ENCODE data around the gene CELF2. TPM values are rescaled to one million over a fixed set of nuclear protein-coding genes. Genes with fewer than 3 reads are reported as not detected.

Gene CELF2
- total RNA-seq, 2 experiments from 2014 or later: 197 to 205 TPM

DNA sequence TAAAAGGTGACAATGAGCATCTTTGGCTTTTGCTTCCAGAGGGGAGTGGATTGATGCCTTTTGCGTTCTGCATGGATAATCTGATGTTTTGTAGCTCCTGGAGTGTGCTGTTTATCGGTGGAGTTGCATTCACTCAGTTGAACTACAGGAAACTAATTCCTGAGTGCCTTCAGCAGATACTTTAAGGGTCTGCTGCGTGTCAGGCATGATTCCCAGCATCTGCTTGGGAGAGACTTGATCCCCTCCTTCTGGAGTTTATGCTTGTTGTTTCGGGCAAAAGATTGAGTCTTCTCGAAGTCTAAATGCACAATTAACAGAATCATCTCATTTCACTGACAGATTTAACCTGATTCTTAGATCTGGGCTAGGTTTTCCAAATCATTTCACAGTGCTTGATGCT, 46.2 kb downstream of the CELF2 start:
- ATAC-seq (ENCODE audit: poor library complexity) (no peak), DNase-seq (no peak)
- Histone ChIP-seq H3K4me3 (ENCODE audit: low read length) (no peak overlapping the region), H3K4me1 (ENCODE audit: insufficient read depth, low read length) (no peaks in the 10 kb centered on the region), H3K27me3 (ENCODE audit: control insufficient read depth in 1 of 2, insufficient read depth in 2 of 2, low read length in 2 of 2) (no peaks in the 10 kb centered on the region), H3K9me3 (ENCODE audit: control insufficient read depth in 1 of 2, insufficient read depth in 1 of 2, low read length in 2 of 2) (no peaks in the 10 kb centered on the region), H3K27ac (ENCODE audit: low read depth in 1 of 2, low read length in 2 of 2) (no peak overlapping the region), H3K36me3 (ENCODE audit: insufficient read depth, low read length) (no peaks in the 10 kb centered on the region)
- H3K27ac Mint-ChIP-seq: no peak overlapping the region
- TF ChIP-seq, protein P1, sequence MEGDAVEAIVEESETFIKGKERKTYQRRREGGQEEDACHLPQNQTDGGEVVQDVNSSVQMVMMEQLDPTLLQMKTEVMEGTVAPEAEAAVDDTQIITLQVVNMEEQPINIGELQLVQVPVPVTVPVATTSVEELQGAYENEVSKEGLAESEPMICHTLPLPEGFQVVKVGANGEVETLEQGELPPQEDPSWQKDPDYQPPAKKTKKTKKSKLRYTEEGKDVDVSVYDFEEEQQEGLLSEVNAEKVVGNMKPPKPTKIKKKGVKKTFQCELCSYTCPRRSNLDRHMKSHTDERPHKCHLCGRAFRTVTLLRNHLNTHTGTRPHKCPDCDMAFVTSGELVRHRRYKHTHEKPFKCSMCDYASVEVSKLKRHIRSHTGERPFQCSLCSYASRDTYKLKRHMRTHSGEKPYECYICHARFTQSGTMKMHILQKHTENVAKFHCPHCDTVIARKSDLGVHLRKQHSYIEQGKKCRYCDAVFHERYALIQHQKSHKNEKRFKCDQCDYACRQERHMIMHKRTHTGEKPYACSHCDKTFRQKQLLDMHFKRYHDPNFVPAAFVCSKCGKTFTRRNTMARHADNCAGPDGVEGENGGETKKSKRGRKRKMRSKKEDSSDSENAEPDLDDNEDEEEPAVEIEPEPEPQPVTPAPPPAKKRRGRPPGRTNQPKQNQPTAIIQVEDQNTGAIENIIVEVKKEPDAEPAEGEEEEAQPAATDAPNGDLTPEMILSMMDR (IDR thresholded peaks at IDR 0.05): no peak
- no peaks in the 10 kb centered on the region for H3K4me1 Mint-ChIP-seq (ENCODE audit: low read depth)
- H3K4me3 Mint-ChIP-seq: no peak overlapping the region
- CTCF ChIA-PET: no interaction called here
- no peaks in the 10 kb centered on the region for H3K36me3 Mint-ChIP-seq (ENCODE audit: low read depth)
- no peaks in the 10 kb centered on the region for H3K9me3 Mint-ChIP-seq
- no peaks in the 10 kb centered on the region for H3K27me3 Mint-ChIP-seq
- POLR2A ChIA-PET: no interaction called here
- intact Hi-C loops (cut with DNase I, micrococcal nuclease): no loop called here

DNA sequence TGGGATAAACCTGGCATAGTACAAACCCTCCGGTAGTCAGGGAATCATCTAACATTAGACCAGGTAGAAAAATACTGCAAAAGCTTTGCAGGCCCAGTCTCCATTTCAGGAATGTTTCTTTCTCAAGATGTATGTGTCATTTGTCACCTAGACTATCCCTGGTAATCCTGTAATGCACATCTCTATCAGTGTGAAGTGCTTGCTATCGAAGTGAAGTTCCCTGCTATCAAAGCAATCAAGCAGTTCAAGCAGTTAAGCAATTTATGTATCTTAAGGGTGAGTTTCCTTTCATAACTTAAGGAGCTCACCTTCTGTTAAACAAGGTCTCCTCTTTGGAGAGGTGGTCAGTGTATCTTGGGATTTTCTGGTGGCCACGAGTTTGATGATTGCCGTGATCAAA, 47.2 kb downstream of the CELF2 start:
- DNase-seq: no peak
- Histone ChIP-seq H3K9me3 (ENCODE audit: control insufficient read depth in 1 of 2, insufficient read depth in 1 of 2, low read length in 2 of 2) (no peaks in the 10 kb centered on the region), H3K4me1 (ENCODE audit: insufficient read depth, low read length) (no peaks in the 10 kb centered on the region), H3K27me3 (ENCODE audit: control insufficient read depth in 1 of 2, insufficient read depth in 2 of 2, low read length in 2 of 2) (no peaks in the 10 kb centered on the region), H3K27ac (ENCODE audit: low read depth in 1 of 2, low read length in 2 of 2) (no peak overlapping the region), H3K36me3 (ENCODE audit: insufficient read depth, low read length) (no peaks in the 10 kb centered on the region), H3K4me3 (ENCODE audit: low read length) (no peak overlapping the region)
- no peak for ATAC-seq (ENCODE audit: poor library complexity)
- H3K36me3 Mint-ChIP-seq (ENCODE audit: low read depth): no peaks in the 10 kb centered on the region
- H3K4me1 Mint-ChIP-seq (ENCODE audit: low read depth): no peaks in the 10 kb centered on the region
- no peaks in the 10 kb centered on the region for H3K27me3 Mint-ChIP-seq
- ChIA-PET CTCF (no interaction called here), POLR2A (no interaction called here)
- no peaks in the 10 kb centered on the region for H3K9me3 Mint-ChIP-seq
- H3K4me3 Mint-ChIP-seq: no peak overlapping the region
- TF ChIP-seq, protein P1 (IDR thresholded peaks at IDR 0.05): no peak
- intact Hi-C loops (cut with DNase I, micrococcal nuclease): no loop called here
- no peak overlapping the region for H3K27ac Mint-ChIP-seq

DNA sequence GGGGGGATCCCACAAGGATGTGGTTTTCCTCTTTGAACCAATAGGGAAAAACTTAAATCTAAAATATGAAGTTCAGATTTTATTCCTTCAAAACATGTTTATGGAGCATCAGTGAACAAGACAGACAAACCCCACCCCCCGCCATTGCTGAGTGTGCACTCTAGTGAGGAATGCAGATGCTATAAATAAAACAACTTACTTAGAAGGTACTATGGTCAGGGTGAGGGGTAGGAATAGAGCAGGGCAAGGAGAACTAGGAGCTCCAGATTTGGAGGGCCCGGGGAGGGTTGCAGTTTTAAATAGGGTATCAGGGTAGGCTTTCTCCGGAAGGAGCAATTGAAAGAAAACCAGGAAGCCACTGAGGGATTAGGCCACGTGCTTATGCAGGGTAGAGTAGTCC, 47.9 kb downstream of the CELF2 start:
- Histone ChIP-seq H3K27me3 (ENCODE audit: control insufficient read depth in 1 of 2, insufficient read depth in 2 of 2, low read length in 2 of 2) (no peaks in the 10 kb centered on the region), H3K36me3 (ENCODE audit: insufficient read depth, low read length) (no peaks in the 10 kb centered on the region), H3K4me1 (ENCODE audit: insufficient read depth, low read length) (no peaks in the 10 kb centered on the region), H3K4me3 (ENCODE audit: low read length) (no peak overlapping the region), H3K27ac (ENCODE audit: low read depth in 1 of 2, low read length in 2 of 2) (no peak overlapping the region), H3K9me3 (ENCODE audit: control insufficient read depth in 1 of 2, insufficient read depth in 1 of 2, low read length in 2 of 2) (no peaks in the 10 kb centered on the region)
- POLR2A ChIA-PET: no interaction called here
- DNase-seq: no peak
- Mint-ChIP-seq H3K9me3 (no peaks in the 10 kb centered on the region), H3K27ac (no peak overlapping the region), H3K36me3 (ENCODE audit: low read depth) (no peaks in the 10 kb centered on the region), H3K4me1 (ENCODE audit: low read depth) (no peaks in the 10 kb centered on the region), H3K27me3 (no peaks in the 10 kb centered on the region), H3K4me3 (no peak overlapping the region)
- no peak for ATAC-seq (ENCODE audit: poor library complexity)
- TF ChIP-seq, protein P1 (IDR thresholded peaks at IDR 0.05): no peak
- CTCF ChIA-PET: no interaction called here
- intact Hi-C loops (cut with DNase I, micrococcal nuclease): no loop called here
